Measurements from ENCODE around the gene RAB39A.

DNA sequence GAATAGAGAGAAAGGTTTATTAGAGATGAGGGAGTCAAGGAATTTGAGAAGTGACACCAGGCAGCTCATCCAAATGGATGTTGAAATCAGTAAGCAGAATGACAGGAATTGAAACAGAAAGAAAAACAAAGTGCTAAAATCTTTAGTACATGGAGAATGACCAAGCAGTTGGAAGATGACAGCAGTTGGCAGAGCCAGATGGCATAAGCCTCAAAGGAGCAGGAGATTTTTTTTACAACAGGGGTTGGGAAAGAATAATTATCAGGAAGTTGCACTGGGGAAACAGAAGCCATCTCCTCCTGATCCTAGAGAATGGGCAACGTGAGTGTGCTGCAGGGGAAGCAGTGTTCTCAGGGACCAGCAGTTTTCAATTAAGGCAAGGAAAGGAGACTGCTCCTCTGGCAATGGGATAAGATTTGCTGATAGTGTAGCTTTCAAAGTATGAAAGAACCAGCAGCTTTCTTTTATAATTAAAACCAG is 28.9 kb downstream of the RAB39A start:
- TF ChIP-seq, protein P1, sequence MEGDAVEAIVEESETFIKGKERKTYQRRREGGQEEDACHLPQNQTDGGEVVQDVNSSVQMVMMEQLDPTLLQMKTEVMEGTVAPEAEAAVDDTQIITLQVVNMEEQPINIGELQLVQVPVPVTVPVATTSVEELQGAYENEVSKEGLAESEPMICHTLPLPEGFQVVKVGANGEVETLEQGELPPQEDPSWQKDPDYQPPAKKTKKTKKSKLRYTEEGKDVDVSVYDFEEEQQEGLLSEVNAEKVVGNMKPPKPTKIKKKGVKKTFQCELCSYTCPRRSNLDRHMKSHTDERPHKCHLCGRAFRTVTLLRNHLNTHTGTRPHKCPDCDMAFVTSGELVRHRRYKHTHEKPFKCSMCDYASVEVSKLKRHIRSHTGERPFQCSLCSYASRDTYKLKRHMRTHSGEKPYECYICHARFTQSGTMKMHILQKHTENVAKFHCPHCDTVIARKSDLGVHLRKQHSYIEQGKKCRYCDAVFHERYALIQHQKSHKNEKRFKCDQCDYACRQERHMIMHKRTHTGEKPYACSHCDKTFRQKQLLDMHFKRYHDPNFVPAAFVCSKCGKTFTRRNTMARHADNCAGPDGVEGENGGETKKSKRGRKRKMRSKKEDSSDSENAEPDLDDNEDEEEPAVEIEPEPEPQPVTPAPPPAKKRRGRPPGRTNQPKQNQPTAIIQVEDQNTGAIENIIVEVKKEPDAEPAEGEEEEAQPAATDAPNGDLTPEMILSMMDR (IDR thresholded peaks at IDR 0.05), result no peak
- no peak for TF ChIP-seq POLR2AphosphoS5 (IDR thresholded peaks at IDR 0.05; ENCODE audit: insufficient read depth in 1 of 2, low read depth in 1 of 2)
- TF ChIP-seq POLR2A (IDR thresholded peaks at IDR 0.05), result no peak
